Activated CD4-positive, CD25-positive, alpha-beta regulatory T cell treated with anti-CD3 and anti-CD28 coated beads, Interleukin-2, amount 50 U/mL, for 16 hours (primary cell): ENCODE data around the gene NTSR2.

Experiments used
- DNase-seq: peaks from one replicate; pipeline ENCODE4 v3.0.0-alpha.2; 2020; ENCODE audit warnings: low read depth, low spot score

NTSR2 gene

GRCh38 chr2:11628675-11629074 is 41.3 kb downstream of the NTSR2 start:
- DNase-seq, result no peak

GRCh38 chr2:11625671-11626070 is 44.3 kb downstream of the NTSR2 start:
- no peak for DNase-seq

GRCh38 chr2:11624893-11625292 is 45.1 kb downstream of the NTSR2 start:
- DNase-seq, result no peak

GRCh38 chr2:11622611-11623010 is 47.4 kb downstream of the NTSR2 start:
- DNase-seq, result no peak

GRCh38 chr2:11621410-11621809 is 48.6 kb downstream of the NTSR2 start:
- DNase-seq, result no peak

- DNase-seq, result no peak
Observed at GRCh38 chr2:11618708-11619062, 51.3 kb downstream of the NTSR2 start.

- DNase-seq, result no peak
Observed at GRCh38 chr2:11617984-11618707, 51.8 kb downstream of the NTSR2 start.

- DNase-seq, result no peak
Observed at GRCh38 chr2:11617527-11617926, 52.5 kb downstream of the NTSR2 start.

- no peak for DNase-seq
Observed at GRCh38 chr2:11616851-11617415, 53.1 kb downstream of the NTSR2 start.

- no peak for DNase-seq
Observed at GRCh38 chr2:11616097-11616687, 53.8 kb downstream of the NTSR2 start.

GRCh38 chr2:11615209-11615608 is 54.8 kb downstream of the NTSR2 start:
- no peak for DNase-seq

GRCh38 chr2:11613297-11613696 is 56.7 kb downstream of the NTSR2 start:
- DNase-seq, result no peak

- no peak for DNase-seq
Observed at GRCh38 chr2:11612553-11613215, 57.3 kb downstream of the NTSR2 start.

- DNase-seq, result no peak
Observed at GRCh38 chr2:11611251-11611650, 58.7 kb downstream of the NTSR2 start.

- DNase-seq, result no peak
Observed at GRCh38 chr2:11610624-11611242, 59.3 kb downstream of the NTSR2 start.
